NCI-H748 (cell line): ENCODE measurements around the gene TRERF1.

ENCODE experiments used
- DNase-seq: peaks from one replicate; lab custom pipeline; 2025; ENCODE audit not compliant: unreplicated experiment; lab: John Stamatoyannopoulos, UW

TRERF1 gene

GRCh38 chr6:42259841-42260395 lies 191.8 kb downstream of the TRERF1 start:
- DNase-seq: no peak

- no peak for DNase-seq
Measured at GRCh38 chr6:42259286-42259685, 192.4 kb downstream of the TRERF1 start.

DNA sequence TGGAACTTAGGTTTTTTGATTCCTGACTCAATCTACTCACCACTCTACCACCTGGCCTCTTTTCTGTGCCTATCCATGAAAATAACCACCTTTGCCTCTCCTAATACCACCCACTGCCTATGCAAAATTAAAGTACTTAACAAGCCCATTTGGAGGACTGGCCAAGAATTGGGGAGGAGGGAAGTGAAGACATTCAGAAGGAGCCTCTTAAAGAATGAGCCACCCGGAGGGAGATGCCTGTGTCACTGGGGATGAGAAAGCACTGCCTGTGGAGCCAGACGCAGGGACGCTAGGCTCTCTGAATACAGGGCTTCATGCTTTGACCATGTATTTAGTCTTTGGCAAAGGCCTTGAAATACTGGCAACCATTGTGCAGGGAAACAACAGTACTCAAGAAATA lies 194.1 kb downstream of the TRERF1 start:
- DNase-seq: no peak

DNA sequence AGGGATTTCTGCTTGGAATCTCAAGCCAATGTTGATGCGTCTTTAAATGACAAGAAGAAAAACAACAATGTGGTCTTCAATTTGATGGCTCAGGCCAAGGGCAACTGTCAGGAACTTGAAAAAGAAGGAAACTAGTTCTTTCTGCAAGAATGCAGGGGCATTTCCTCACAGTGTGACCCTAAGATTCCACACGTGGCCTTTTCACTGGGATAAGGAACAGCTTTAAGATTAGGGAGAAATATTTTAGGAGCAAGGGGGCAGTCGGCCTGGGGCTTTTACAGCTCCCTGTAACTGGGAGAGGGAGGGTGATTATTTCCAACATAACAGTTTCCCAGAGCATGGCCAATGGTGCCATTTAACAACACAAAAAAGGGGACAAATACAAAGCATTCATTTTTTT lies 194.7 kb downstream of the TRERF1 start:
- no peak for DNase-seq

- no peak for DNase-seq
Measured at GRCh38 chr6:42255050-42255449, 196.7 kb downstream of the TRERF1 start.

DNA sequence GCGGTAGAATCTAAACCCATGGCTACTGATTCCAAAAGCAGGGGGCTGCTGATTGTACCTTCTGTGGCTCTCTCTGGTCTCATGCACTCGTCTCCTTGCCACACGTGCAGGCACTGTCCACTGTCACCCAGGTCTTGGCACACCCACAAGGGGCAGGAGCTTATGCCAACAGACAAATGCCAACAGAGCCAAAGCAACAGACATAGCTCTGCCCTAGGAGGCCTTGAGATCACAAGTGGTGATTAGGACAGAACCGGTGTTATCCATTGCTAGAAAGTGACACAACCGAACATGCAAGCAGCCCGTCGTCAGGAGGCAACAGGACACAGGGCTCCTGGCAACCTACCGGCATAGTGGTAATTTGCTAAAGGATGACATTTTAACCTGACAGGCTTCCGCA lies 197.2 kb downstream of the TRERF1 start:
- DNase-seq: no peak

- DNase-seq: peak; percentile 92
Measured at GRCh38 chr6:42251911-42252637, 199.7 kb downstream of the TRERF1 start.

- DNase-seq: no peak
Measured at GRCh38 chr6:42251500-42251899, 200.2 kb downstream of the TRERF1 start.

DNA sequence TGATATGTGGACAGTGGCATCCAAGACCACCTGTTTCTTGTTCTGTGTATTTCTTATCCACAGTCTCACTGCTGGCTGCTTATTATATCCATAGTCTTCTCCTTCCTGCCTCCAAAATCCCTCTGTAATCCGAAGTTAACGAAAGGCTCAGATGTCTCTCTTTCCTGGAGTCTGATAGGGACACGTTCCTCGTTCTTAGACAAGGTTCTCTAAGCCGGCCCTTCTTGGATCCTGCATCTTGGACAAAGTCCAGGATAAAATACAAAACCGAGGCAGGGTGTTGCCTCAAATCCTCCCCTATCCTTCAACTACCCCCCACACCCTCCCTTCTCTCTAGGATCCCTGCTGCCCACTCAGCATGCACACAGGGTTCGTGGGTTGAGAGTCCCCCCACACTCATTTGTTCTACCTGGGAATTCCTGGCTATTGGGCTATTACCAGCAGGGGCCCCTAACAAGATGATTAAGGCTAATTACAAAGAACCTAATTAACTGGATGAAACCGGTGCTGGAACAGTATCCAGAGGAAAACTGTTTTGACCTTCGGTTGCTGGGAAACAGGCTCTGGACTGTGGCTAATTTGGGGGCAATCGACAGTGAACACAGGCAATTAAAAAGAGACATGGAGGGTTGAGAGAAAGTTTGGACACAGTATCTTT lies 201.3 kb downstream of the TRERF1 start:
- peak; percentile 88 for DNase-seq

- DNase-seq: no peak
Measured at GRCh38 chr6:42249279-42249678, 202.4 kb downstream of the TRERF1 start.

DNA sequence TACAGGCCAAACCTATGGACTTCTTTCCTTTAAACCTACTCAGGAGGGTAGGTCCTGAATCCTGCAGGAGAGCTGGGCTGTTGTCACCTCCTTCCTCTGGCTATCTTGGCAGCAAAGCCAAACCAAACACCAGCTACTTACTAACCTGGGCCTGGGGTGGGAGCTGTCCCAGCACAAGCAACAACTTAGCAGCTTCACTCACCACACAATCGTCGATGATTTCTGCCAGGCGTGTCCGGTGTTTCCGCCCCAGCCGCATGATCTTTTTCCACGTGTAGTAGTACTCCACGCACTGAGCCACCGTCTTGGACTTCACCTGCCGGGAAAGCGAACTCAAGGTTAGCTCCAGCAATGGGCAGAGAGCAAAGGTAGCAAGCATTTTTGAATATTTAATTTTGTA lies 208.7 kb downstream of the TRERF1 start:
- DNase-seq: no peak

GRCh38 chr6:42241915-42242314 lies 209.8 kb downstream of the TRERF1 start:
- no peak for DNase-seq

GRCh38 chr6:42239736-42240375 lies 211.9 kb downstream of the TRERF1 start:
- no peak for DNase-seq

DNA sequence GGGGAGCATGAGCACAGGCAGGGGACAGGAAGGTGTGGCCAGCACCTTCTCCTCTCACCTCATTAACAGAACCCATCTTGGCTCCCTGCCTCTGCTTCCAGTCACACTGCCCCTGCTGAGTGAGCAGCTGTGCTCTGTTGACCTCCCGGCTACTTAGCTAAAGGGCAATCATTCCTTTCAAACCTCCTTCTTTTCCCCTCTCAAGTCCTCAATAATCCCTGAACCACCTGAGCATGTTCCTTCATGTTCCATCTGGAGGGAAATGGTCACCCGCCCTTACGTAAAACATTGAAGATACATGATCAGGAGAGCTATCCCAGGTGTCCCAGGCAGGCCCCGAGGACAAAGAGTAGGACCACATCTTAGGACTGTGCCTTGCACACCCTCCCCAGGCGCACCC lies 212.4 kb downstream of the TRERF1 start:
- no peak for DNase-seq

GRCh38 chr6:42237857-42238256 lies 213.9 kb downstream of the TRERF1 start:
- DNase-seq: no peak

GRCh38 chr6:42236682-42237473 lies 214.8 kb downstream of the TRERF1 start:
- no peak for DNase-seq

GRCh38 chr6:42236030-42236429 lies 215.7 kb downstream of the TRERF1 start:
- no peak for DNase-seq

GRCh38 chr6:42232035-42232434 lies 219.7 kb downstream of the TRERF1 start:
- no peak for DNase-seq

DNA sequence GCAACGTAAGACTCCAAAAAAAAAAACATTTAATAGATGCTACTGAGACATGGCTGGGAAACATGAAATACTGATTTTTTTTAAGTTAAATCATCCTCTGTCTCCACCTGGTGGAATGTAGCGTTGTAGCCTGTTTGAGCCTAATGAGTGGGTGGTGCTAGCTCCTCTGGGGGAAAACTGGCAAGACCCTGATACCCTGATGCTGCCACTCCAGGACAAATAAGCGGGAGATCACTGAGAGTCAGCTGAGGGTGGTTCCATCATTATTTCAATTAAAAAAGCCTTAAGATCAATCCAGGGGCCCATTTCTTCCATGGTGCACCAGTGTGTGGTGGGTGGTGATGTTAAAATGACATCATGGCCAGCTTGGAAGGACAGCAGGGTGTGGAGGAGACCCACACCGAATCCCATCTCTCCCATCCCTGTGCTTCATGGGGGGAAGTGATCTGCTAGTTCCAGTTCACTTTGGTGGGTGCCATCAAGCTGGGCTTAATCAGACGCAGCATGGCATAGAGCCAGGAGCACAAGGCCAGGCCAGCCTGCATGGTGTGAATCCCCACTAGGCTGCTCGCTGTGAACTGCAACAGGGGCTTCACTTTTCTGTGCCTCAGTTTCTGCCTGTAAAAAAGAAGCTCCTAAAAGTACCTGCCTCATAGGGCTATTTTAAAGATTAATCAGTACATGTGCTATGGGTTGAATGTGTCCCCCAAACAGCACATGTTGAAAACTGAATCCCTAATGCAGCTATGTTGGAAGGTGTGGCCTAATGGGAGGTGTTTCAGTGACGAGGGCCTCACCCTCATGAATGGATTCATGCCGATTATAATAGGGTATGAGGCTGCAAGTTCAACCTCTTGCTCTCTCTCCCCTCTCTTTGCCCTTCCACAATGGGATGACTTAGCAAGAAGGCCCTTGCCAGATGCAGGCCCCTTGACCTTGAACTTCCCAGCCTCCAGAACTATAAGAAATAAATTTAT lies 221.1 kb downstream of the TRERF1 start:
- DNase-seq: no peak

DNA sequence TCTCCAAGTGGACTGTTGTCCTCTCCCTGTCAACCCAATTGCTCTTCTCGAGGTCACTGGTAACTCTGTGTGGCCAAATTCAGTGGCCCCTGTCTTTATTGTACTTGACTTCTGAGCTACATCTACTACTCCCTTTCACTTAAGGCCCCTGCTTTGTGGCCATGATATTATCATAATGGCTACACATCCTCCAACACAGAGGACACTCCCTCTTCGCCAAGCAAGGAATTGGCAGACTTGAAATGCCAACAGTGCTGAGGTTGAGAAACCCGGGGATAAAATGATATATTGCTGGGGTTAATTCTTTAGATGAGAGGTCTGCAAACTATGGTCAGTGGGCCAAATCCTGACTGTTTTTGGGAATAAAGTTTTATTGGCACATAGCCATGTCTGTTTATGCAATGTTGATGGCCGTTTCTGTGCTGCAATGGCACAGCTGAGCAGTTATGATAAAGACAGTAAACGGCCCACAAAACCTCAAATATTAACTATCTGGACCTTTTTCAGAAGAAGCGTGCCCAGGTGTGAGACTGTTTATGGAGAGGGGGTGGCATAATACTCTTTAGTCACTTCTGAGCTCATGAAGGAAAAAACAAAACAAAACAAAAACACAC lies 222.1 kb downstream of the TRERF1 start:
- no peak for DNase-seq
